B cell (primary cell): ENCODE data around the gene FOXO4. TPM values are rescaled to one million over a fixed set of nuclear protein-coding genes. Genes with fewer than 3 reads are reported as not detected.

Source experiments
- ATAC-seq: fragments of 200-7000 bp; cut with Tn5 transposase; one replicate; pipeline ENCODE4 v1.10.0; 2021; ENCODE audit warnings: low read depth, mild to moderate bottlenecking, moderate number of reproducible peaks, moderate library complexity
- CTCF ChIA-PET: fragments of 350-600 bp; sonication (Branson Sonifier 250); formaldehyde crosslinking; loops from one replicate; lab custom pipeline; 2021; ENCODE audit warnings: antibody characterized with exemption, inconsistent platforms; lab: Charles Lee
- POLR2A ChIA-PET: fragments of 350-600 bp; sonication (Branson Sonifier 250); formaldehyde crosslinking; loops from one replicate; lab custom pipeline; 2021; ENCODE audit warnings: antibody characterized with exemption; lab: Charles Lee
- DNase-seq: peaks from one replicate; pipeline ENCODE4 v3.0.0; 2013
- H2AFZ ChIP-seq: 2 replicates; pipeline ENCODE4 v1.6.1; 2012; ENCODE audit warnings: mild to moderate bottlenecking, low read depth, low read length; ENCODE audit not compliant: insufficient read depth, poor library complexity, severe bottlenecking
- H3K27ac ChIP-seq, 2 donors: 1 replicate in 1 of 2; 2 replicates in 1 of 2; pipeline ENCODE4 v1.5.1; 2012 to 2013; ENCODE audit warnings: low read length in 2 of 2, mild to moderate bottlenecking in 2 of 2, moderate library complexity in 1 of 2
- H3K27me3 ChIP-seq, 4 experiments: fragments of 200-600 bp in 1 of 4; sonication (generic) in 1 of 4; replicated peaks in 1 of 4; 1 replicate in 2 of 4; 2 replicates in 2 of 4; pipeline versions ENCODE4 v1.6.1 to v1.7.0; 2013 to 2016; ENCODE audit warnings: low read length in 3 of 4, mild to moderate bottlenecking in 2 of 4, mixed read lengths in 1 of 4, moderate library complexity in 1 of 4; ENCODE audit not compliant: insufficient read depth in 4 of 4, control insufficient read depth in 3 of 4; ENCODE audit errors: control extremely low read depth in 1 of 4
- H3K36me3 ChIP-seq, 2 experiments: replicated peaks in 1 of 2; 1 replicate in 1 of 2; 2 replicates in 1 of 2; pipeline versions ENCODE4 v1.6.1 to v1.7.1; 2013; ENCODE audit warnings: low read length in 1 of 2; ENCODE audit not compliant: insufficient read depth in 2 of 2, control insufficient read depth in 1 of 2; ENCODE audit errors: control extremely low read depth in 1 of 2, extremely low read depth in 1 of 2
- H3K4me1 ChIP-seq, 2 donors: fragments of 200-600 bp in 1 of 2; sonication (generic) in 1 of 2; 1 replicate in 1 of 2; 2 replicates in 1 of 2; pipeline versions ENCODE4 v1.5.1 to v1.6.1; 2013 to 2017; ENCODE audit warnings: low read length in 2 of 2; ENCODE audit not compliant: control insufficient read depth in 2 of 2, insufficient read depth in 2 of 2
- H3K4me2 ChIP-seq: replicated peaks from 2 replicates; pipeline ENCODE3; 2012; ENCODE audit warnings: mild to moderate bottlenecking, low read depth, low read length; ENCODE audit not compliant: poor library complexity, severe bottlenecking
- H3K4me3 ChIP-seq, 5 experiments: fragments of 200-600 bp in 1 of 5; sonication (generic) in 1 of 5; 1 replicate in 3 of 5; 2 replicates in 2 of 5; pipeline versions ENCODE4 v1.5.1 to v1.7.0; 2011 to 2016; ENCODE audit warnings: low read length in 4 of 5, mild to moderate bottlenecking in 4 of 5, low read depth in 2 of 5, control low read depth in 1 of 5, moderate library complexity in 1 of 5; ENCODE audit not compliant: insufficient read depth in 1 of 5; ENCODE audit errors: control extremely low read depth in 1 of 5, extremely low read depth in 1 of 5
- H3K79me2 ChIP-seq: fragments of 200-600 bp; sonication (generic); one replicate; pipeline ENCODE4 v1.6.0; 2016; ENCODE audit warnings: low read length; ENCODE audit not compliant: control insufficient read depth, insufficient read depth
- H3K9ac ChIP-seq: fragments of 200-600 bp; sonication (generic); 2 replicates; pipeline ENCODE4 v1.6.1; 2017; ENCODE audit warnings: mild to moderate bottlenecking, low read length, moderate library complexity
- H3K9me3 ChIP-seq, 3 donors: one replicate each; pipeline versions ENCODE4 v1.6.1 to v1.7.1; 2013; ENCODE audit warnings: low read length in 2 of 3; ENCODE audit not compliant: control insufficient read depth in 2 of 3, insufficient read depth in 1 of 3; ENCODE audit errors: control extremely low read depth in 1 of 3
- H4K20me1 ChIP-seq: 2 replicates; pipeline ENCODE4 v1.6.0; 2012; ENCODE audit warnings: mild to moderate bottlenecking, low read length; ENCODE audit not compliant: insufficient read depth, control insufficient read depth, poor library complexity, severe bottlenecking
- H3K27ac Mint-ChIP-seq: one replicate; pipeline ENCODE4 v1.8.0; 2021; ENCODE audit warnings: mixed read lengths
- H3K27me3 Mint-ChIP-seq: one replicate; pipeline ENCODE4 v1.8.0; 2021; ENCODE audit warnings: mixed read lengths
- H3K4me1 Mint-ChIP-seq: one replicate; pipeline ENCODE4 v1.8.0; 2021; ENCODE audit warnings: mixed read lengths
- H3K4me3 Mint-ChIP-seq: one replicate; pipeline ENCODE4 v1.8.0; 2021; ENCODE audit warnings: mixed read lengths
- H3K9me3 Mint-ChIP-seq: one replicate; pipeline ENCODE4 v1.8.0; 2022; ENCODE audit warnings: mixed read lengths; ENCODE audit not compliant: insufficient read depth
- CTCF ChIP-seq: fragments of 200-600 bp; IDR thresholded peaks from one replicate; pipeline ENCODE4 v1.8.0; 2022; ENCODE audit warnings: antibody characterized with exemption, mild to moderate bottlenecking
- EZH2 ChIP-seq: IDR thresholded peaks from 2 replicates; pipeline ENCODE4 v1.6.1; 2012; ENCODE audit warnings: borderline replicate concordance, low read depth, mild to moderate bottlenecking, moderate library complexity, low read length; ENCODE audit not compliant: insufficient read depth, poor library complexity, severe bottlenecking
- WGBS: methylation state at CpG from one replicate; pipeline ENCODE4 v1.1.5; 2013; ENCODE audit warnings: missing lambda C conversion rate; ENCODE audit not compliant: insufficient coverage; 5-methylcytosine and 5-hydroxymethylcytosine counted together
- intact Hi-C: fragments of 100-400 bp; cut with micrococcal nuclease; formaldehyde crosslinking; loops from one replicate; pipeline ENCODE4 v1.10.0; 2022
- polyA plus RNA-seq: library from polyadenylated mRNA; depleted of rRNA; stranded (reverse); fragments of >200 nt; gene quantifications from 2 replicates; pipeline ENCODE4 v1.2.3, GENCODE V29; 2012
- total RNA-seq, 2 donors: library from RNA; stranded (reverse); fragments of 120-200 nt in 1 of 2; gene quantifications; 1 replicate in 1 of 2; 2 replicates in 1 of 2; pipeline versions ENCODE4 v1.2.3 to v1.2.4, GENCODE V29; 2013 to 2022

The FOXO4 gene
- total and polyA plus RNA-seq, 2 donors (not counting 1 experiment from before 2014, with no cell fraction given), result 13.4 to 41.4 TPM

- no peak for DNase-seq
- ChIA-PET POLR2A (no interaction called here), CTCF (no interaction called here)
- no peak for ATAC-seq
- Mint-ChIP-seq H3K9me3 (no peaks in the 10 kb centered on the region), H3K27ac (no peak overlapping the region), H3K4me3 (no peak overlapping the region), H3K4me1 (no peaks in the 10 kb centered on the region), H3K27me3 (no peaks in the 10 kb centered on the region)
- Histone ChIP-seq H2AFZ (no peak overlapping the region), H3K79me2 (no peaks in the 10 kb centered on the region), H3K4me3 (no peak overlapping the region), H4K20me1 (no peaks in the 10 kb centered on the region), H3K27ac (no peak overlapping the region), H3K4me1 (no peaks in the 10 kb centered on the region), H3K4me2 (no peak overlapping the region), H3K9ac (no peak overlapping the region), H3K27me3 (no peaks in the 10 kb centered on the region), H3K36me3 (no peaks in the 10 kb centered on the region), H3K9me3 (no peaks in the 10 kb centered on the region)
- no peak for TF ChIP-seq EZH2
- TF ChIP-seq CTCF, result no peak
- intact Hi-C loops, result no loop called here
- 100% methylated on average over 1 of the region's 4 CpGs for WGBS
Observed at GRCh38 chrX:71082822-71083221, 12.8 kb upstream of the FOXO4 start.

GRCh38 chrX:71085900-71086299 lies 9.8 kb upstream of the FOXO4 start:
- no peak overlapping the region for H3K4me2 ChIP-seq
- Mint-ChIP-seq H3K27ac (no peak overlapping the region), H3K4me3 (no peak overlapping the region), H3K4me1 (no peaks in the 10 kb centered on the region), H3K27me3 (no peaks in the 10 kb centered on the region), H3K9me3 (no peaks in the 10 kb centered on the region)
- no peak overlapping the region for H2AFZ ChIP-seq
- H3K27ac ChIP-seq, result no peak overlapping the region
- H3K4me3 ChIP-seq, result no peak overlapping the region
- ChIA-PET POLR2A (interaction anchor here (0.7 kb wide), 1 partner anchor 130 kb away, joined by 3 read pairs; no protein-coding TSS in a partner anchor), CTCF (no interaction called here)
- intact Hi-C loops, result no loop called here
- DNase-seq (no peak), ATAC-seq (no peak)
- H3K27me3 ChIP-seq, result no peaks in the 10 kb centered on the region
- no peaks in the 10 kb centered on the region for H3K79me2 ChIP-seq
- no peak for TF ChIP-seq CTCF
- no peak for TF ChIP-seq EZH2
- no peaks in the 10 kb centered on the region for H3K4me1 ChIP-seq
- H3K36me3 ChIP-seq, result no peaks in the 10 kb centered on the region
- no peaks in the 10 kb centered on the region for H4K20me1 ChIP-seq
- no peak overlapping the region for H3K9ac ChIP-seq
- WGBS, result 100% methylated on average over 2 of the region's 4 CpGs
- H3K9me3 ChIP-seq, result no peaks in the 10 kb centered on the region
